ENCODE measurements around the gene PLAC1. TPM values are rescaled to one million over a fixed set of nuclear protein-coding genes. Genes with fewer than 3 reads are reported as not detected.

Gene PLAC1
- total RNA-seq, 2 experiments from 2014 or later, result not detected

- CTCF ChIA-PET, result no interaction called here
- DNase-seq (peak; percentile 40), ATAC-seq (peak; percentile 67)
- H3K4me3 Mint-ChIP-seq, result no peak overlapping the region
- no peaks in the 10 kb centered on the region for H3K9me3 Mint-ChIP-seq (ENCODE audit: low read depth)
- no peak overlapping the region for H3K27ac Mint-ChIP-seq
- no peaks in the 10 kb centered on the region for H3K36me3 Mint-ChIP-seq
- H3K27me3 Mint-ChIP-seq, result no peaks in the 10 kb centered on the region
- peaks cover 9% of the 10 kb centered on the region for H3K4me1 Mint-ChIP-seq
Measured at GRCh38 chrX:134654398-134655012, 3.8 kb downstream of the PLAC1 start.

DNA sequence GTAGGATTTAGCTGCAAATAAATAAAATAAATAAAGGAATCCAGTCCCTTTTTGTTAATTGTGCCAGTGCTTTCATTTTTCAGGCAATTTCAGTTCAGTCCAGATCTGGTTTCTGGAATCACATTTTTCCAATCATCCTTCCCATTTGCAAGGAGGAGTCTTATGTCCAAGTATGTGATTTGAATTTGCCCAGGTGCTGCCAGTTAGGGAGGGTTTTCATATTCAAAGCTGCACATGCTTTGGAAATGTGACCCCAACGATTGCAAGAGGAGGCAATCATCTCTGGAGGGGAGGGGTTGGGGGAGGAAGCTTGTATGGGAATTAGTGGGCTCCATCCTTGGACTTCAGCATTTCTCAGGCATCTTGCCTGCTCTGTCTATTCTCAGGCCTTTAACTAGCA, 4.4 kb downstream of the PLAC1 start:
- no peaks in the 10 kb centered on the region for H3K36me3 Mint-ChIP-seq
- H3K27ac Mint-ChIP-seq, result no peak overlapping the region
- peaks cover 9% of the 10 kb centered on the region for H3K4me1 Mint-ChIP-seq
- DNase-seq (no peak), ATAC-seq (no peak)
- no peaks in the 10 kb centered on the region for H3K9me3 Mint-ChIP-seq (ENCODE audit: low read depth)
- CTCF ChIA-PET, result no interaction called here
- no peak overlapping the region for H3K4me3 Mint-ChIP-seq
- no peaks in the 10 kb centered on the region for H3K27me3 Mint-ChIP-seq

DNA sequence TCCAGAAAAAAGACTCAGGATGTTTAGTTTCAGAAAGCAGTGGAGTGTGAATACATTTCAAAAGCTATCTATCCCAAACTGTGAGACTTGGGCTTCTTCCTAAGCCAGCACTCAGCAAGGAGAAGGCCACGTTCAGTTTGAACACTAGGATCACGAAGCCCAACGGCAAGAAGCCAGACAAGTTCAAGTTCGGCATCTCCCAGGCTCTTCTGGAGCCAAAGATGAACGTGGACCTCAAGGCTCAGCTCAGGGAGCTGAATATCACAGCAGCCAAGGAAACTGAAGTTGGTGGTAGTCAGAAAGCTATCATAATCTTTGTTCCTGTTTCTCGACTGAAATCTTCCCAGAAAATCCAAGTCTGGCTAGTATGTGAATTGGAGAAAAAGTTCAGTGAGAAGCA, 7.6 kb downstream of the PLAC1 start:
- peaks cover 9% of the 10 kb centered on the region for H3K4me1 Mint-ChIP-seq
- H3K9me3 Mint-ChIP-seq (ENCODE audit: low read depth), result no peaks in the 10 kb centered on the region
- ATAC-seq (no peak), DNase-seq (no peak)
- H3K4me3 Mint-ChIP-seq, result no peak overlapping the region
- H3K27me3 Mint-ChIP-seq, result peaks cover 7% of the 10 kb centered on the region
- H3K27ac Mint-ChIP-seq, result no peak overlapping the region
- CTCF ChIA-PET, result interaction anchor here (1.0 kb wide), 1 partner anchor 18 kb away, joined by 3 read pairs; no protein-coding TSS in a partner anchor
- H3K36me3 Mint-ChIP-seq, result no peaks in the 10 kb centered on the region

DNA sequence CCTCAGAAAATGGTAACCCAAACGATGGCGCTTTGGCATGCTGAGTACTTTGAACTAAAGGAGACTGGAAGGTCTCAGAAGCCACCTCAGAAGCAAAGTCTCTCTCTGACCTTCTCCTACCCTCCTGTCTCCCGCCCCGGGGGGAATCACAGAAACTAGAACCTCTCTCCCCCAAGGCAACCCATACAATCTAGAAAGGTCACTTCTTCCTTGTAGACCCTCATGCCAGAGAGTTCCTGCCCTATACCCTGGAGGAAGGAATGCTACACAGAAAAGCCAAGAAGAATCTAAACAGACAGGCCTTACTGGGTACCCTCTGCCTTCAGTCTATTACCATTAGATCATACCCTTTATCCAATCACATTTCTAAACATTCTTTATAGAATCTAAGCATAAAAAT, 8.5 kb downstream of the PLAC1 start:
- no peak for DNase-seq

GRCh38 chrX:134647477-134647877, 10.8 kb downstream of the PLAC1 start:
- Mint-ChIP-seq H3K9me3 (ENCODE audit: low read depth) (no peaks in the 10 kb centered on the region), H3K27me3 (peaks cover 24% of the 10 kb centered on the region), H3K27ac (no peak overlapping the region), H3K4me3 (no peak overlapping the region), H3K36me3 (no peaks in the 10 kb centered on the region), H3K4me1 (no peaks in the 10 kb centered on the region)
- CTCF ChIA-PET, result no interaction called here
- DNase-seq, result no peak
- ATAC-seq, result no peak

More for the DNA sequence above, 8.5 kb downstream of the PLAC1 start:
- Mint-ChIP-seq H3K27ac (no peak overlapping the region), H3K36me3 (no peaks in the 10 kb centered on the region), H3K4me3 (no peak overlapping the region), H3K9me3 (ENCODE audit: low read depth) (no peaks in the 10 kb centered on the region), H3K4me1 (peaks cover 8% of the 10 kb centered on the region), H3K27me3 (peaks cover 13% of the 10 kb centered on the region)
- CTCF ChIA-PET, result no interaction called here
- no peak for ATAC-seq

GRCh38 chrX:134646691-134647090, 11.6 kb downstream of the PLAC1 start:
- no peak overlapping the region for H3K4me3 Mint-ChIP-seq
- no peaks in the 10 kb centered on the region for H3K4me1 Mint-ChIP-seq
- peaks cover 27% of the 10 kb centered on the region for H3K27me3 Mint-ChIP-seq
- CTCF ChIA-PET, result no interaction called here
- no peaks in the 10 kb centered on the region for H3K9me3 Mint-ChIP-seq (ENCODE audit: low read depth)
- H3K27ac Mint-ChIP-seq, result no peak overlapping the region
- ATAC-seq (no peak), DNase-seq (no peak)
- no peaks in the 10 kb centered on the region for H3K36me3 Mint-ChIP-seq

GRCh38 chrX:134645936-134646543, 12.2 kb downstream of the PLAC1 start:
- Mint-ChIP-seq H3K9me3 (ENCODE audit: low read depth) (no peaks in the 10 kb centered on the region), H3K27me3 (peaks cover 27% of the 10 kb centered on the region), H3K27ac (no peak overlapping the region), H3K4me3 (no peak overlapping the region), H3K4me1 (no peaks in the 10 kb centered on the region), H3K36me3 (no peaks in the 10 kb centered on the region)
- no peak for DNase-seq
- CTCF ChIA-PET, result no interaction called here
- ATAC-seq, result no peak

DNA sequence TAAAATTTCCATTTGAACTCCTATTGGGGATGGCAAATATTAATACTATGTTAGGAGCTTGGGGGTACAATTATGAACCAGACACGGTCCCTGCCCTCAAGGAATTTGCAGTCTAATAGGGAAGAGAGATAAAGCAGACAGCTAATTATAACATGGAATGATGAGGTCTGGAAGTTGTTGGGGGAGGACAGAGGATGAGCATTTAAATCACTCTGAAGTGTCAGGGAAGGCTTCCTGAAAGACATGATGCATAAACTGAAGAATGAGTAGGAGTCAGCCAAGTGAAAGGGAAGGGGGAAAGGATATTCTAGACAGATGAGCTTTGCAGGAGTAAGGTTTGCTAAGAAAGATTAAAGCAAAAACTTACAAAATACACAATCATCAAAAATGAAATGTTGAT, 15.9 kb downstream of the PLAC1 start:
- DNase-seq, result no peak
- H3K27me3 Mint-ChIP-seq, result peaks cover 33% of the 10 kb centered on the region
- no peaks in the 10 kb centered on the region for H3K4me1 Mint-ChIP-seq
- no peaks in the 10 kb centered on the region for H3K9me3 Mint-ChIP-seq (ENCODE audit: low read depth)
- no peak overlapping the region for H3K4me3 Mint-ChIP-seq
- H3K27ac Mint-ChIP-seq, result no peak overlapping the region
- ATAC-seq, result no peak
- no peaks in the 10 kb centered on the region for H3K36me3 Mint-ChIP-seq
- CTCF ChIA-PET, result no interaction called here

- Mint-ChIP-seq H3K36me3 (no peaks in the 10 kb centered on the region), H3K9me3 (ENCODE audit: low read depth) (no peaks in the 10 kb centered on the region), H3K4me3 (no peak overlapping the region), H3K27me3 (peaks cover 30% of the 10 kb centered on the region), H3K27ac (no peak overlapping the region), H3K4me1 (no peaks in the 10 kb centered on the region)
- no peak for DNase-seq
- no peak for ATAC-seq
- CTCF ChIA-PET, result no interaction called here
Measured at GRCh38 chrX:134641346-134641745, 16.9 kb downstream of the PLAC1 start.

DNA sequence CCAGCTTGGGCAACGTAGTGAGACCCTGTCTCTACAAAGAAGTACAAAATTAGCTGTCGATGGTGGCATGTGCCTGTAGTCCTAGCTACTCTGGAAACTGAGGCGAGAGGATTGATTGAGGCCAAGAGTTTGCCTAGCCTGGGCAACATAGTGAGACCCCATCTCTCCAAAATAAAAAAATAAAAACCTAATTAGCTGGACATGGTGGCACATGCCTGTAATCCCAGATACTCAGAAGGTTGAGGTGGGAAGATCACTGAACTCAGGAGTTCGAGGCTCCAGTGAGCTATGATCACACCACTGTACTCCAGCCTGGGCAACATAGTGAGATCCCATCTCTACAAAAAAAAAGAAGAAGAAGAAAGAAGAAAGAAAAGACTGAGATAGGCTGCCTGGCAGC, 17.4 kb downstream of the PLAC1 start:
- H3K4me3 Mint-ChIP-seq, result no peak overlapping the region
- no peaks in the 10 kb centered on the region for H3K9me3 Mint-ChIP-seq (ENCODE audit: low read depth)
- CTCF ChIA-PET, result no interaction called here
- peaks cover 29% of the 10 kb centered on the region for H3K27me3 Mint-ChIP-seq
- no peak overlapping the region for H3K27ac Mint-ChIP-seq
- H3K36me3 Mint-ChIP-seq, result no peaks in the 10 kb centered on the region
- DNase-seq (no peak), ATAC-seq (no peak)
- H3K4me1 Mint-ChIP-seq, result no peaks in the 10 kb centered on the region

GRCh38 chrX:134636851-134637250, 21.4 kb downstream of the PLAC1 start:
- CTCF ChIA-PET, result no interaction called here
- no peaks in the 10 kb centered on the region for H3K9me3 Mint-ChIP-seq (ENCODE audit: low read depth)
- no peak overlapping the region for H3K27ac Mint-ChIP-seq
- DNase-seq (no peak), ATAC-seq (no peak)
- no peak overlapping the region for H3K4me3 Mint-ChIP-seq
- no peaks in the 10 kb centered on the region for H3K36me3 Mint-ChIP-seq
- peaks cover 8% of the 10 kb centered on the region for H3K27me3 Mint-ChIP-seq
- peaks cover 3% of the 10 kb centered on the region for H3K4me1 Mint-ChIP-seq

DNA sequence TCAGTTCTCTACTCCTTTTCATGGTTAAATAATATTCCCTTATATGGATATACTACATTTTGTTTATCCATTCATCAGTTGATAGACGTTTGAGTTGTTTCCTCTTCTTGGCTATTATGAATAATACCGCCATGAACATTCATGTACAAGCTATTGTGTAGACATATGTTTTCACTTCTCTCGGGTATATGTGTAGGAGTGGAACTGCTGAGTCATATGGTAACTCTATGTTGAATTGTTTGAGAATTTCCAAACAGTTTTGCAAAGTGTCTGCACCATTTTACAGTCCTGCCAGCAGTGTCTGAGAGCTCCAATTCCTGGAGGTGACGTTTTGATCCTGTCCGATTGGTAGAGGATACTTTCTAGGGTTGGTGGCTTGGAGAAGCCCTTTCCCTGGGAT, 23.6 kb downstream of the PLAC1 start:
- ATAC-seq, result no peak

GRCh38 chrX:134633832-134634231, 24.4 kb downstream of the PLAC1 start:
- CTCF ChIA-PET, result no interaction called here
- Mint-ChIP-seq H3K36me3 (no peaks in the 10 kb centered on the region), H3K9me3 (ENCODE audit: low read depth) (no peaks in the 10 kb centered on the region), H3K27me3 (peaks cover 3% of the 10 kb centered on the region), H3K4me1 (peaks cover 3% of the 10 kb centered on the region), H3K27ac (no peak overlapping the region), H3K4me3 (no peak overlapping the region)
- no peak for DNase-seq
- ATAC-seq, result no peak

More for the DNA sequence above, 23.6 kb downstream of the PLAC1 start:
- no peak overlapping the region for H3K4me3 Mint-ChIP-seq
- H3K4me1 Mint-ChIP-seq, result peaks cover 3% of the 10 kb centered on the region
- no peak for DNase-seq
- CTCF ChIA-PET, result no interaction called here
- peaks cover 6% of the 10 kb centered on the region for H3K27me3 Mint-ChIP-seq
- no peaks in the 10 kb centered on the region for H3K9me3 Mint-ChIP-seq (ENCODE audit: low read depth)
- H3K27ac Mint-ChIP-seq, result no peak overlapping the region
- no peaks in the 10 kb centered on the region for H3K36me3 Mint-ChIP-seq

DNA sequence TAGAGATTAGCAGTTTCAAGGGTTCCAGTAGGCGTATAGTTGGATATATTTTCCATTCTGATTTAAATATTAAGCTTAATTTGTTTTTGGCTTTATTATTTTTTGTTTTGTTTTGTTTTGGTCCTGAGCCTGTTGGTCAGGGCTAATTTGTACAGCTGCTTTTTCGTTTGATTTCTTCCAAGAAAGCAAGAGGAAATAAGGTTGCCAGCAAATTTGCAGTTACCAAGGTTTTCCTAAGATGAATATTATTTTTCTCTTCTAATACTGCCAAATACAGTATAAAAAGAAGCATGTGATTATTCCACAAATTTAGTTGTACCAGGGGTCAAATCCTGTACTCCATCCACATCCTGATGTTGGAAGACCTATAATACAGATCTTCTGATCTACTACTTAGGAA, 24.9 kb downstream of the PLAC1 start:
- Mint-ChIP-seq H3K27me3 (peaks cover 2% of the 10 kb centered on the region), H3K36me3 (no peaks in the 10 kb centered on the region), H3K4me3 (no peak overlapping the region), H3K4me1 (peaks cover 3% of the 10 kb centered on the region), H3K9me3 (ENCODE audit: low read depth) (no peaks in the 10 kb centered on the region), H3K27ac (no peak overlapping the region)
- no peak for ATAC-seq
- DNase-seq, result no peak
- CTCF ChIA-PET, result interaction anchor here (1.2 kb wide), 1 partner anchor 18 kb away, joined by 3 read pairs; no protein-coding TSS in a partner anchor
